NCI-H1417 (cell line): Measurements from ENCODE around the gene MAMDC4.

Experiments used
- DNase-seq, 3 experiments: peaks; one replicate each; lab custom pipeline; 2025; lab: John Stamatoyannopoulos, UW

MAMDC4 gene

DNA sequence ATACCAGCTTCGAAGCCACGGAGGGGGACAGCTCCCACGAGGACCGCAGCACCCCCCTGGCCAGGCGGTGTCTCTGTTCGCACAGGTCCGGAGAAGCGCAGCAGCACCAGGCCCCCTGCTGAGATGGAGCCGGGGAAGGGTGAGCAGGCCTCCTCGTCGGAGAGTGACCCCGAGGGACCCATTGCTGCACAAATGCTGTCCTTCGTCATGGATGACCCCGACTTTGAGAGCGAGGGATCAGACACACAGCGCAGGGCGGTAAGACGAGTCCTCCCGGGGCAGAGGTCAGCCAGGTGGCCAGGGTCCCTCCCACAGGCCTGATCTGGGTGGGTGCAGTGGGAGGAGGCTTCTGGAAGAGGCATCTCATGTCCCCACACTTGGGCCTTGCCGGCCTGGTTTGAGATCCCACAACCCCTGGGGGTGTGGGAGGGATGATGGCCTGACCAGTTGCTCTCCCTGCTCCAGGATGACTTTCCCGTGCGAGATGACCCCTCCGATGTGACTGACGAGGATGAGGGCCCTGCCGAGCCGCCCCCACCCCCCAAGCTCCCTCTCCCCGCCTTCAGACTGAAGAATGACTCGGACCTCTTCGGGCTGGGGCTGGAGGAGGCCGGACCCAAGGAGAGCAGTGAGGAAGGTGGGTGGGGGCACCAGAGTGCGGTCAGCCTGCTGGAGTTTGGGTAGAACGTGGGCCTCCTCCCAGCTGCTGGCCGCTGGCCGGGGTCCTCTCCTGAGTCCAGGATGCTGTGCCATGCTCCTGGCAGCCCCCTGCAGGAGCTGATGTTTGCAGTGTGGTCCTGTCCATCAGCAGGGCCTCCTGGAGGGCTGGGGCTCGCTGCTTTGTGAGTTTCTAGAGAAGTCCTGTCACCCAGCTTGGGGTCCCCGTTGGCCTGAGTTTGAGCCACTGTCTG lies 12.7 kb upstream of the MAMDC4 start:
- DNase-seq = peak in 1 of 3 experiments; percentile 62

GRCh38 chr9:136840140-136840876 lies 11.8 kb upstream of the MAMDC4 start:
- peak; percentile 4 to 84 (median 82) for DNase-seq

DNA sequence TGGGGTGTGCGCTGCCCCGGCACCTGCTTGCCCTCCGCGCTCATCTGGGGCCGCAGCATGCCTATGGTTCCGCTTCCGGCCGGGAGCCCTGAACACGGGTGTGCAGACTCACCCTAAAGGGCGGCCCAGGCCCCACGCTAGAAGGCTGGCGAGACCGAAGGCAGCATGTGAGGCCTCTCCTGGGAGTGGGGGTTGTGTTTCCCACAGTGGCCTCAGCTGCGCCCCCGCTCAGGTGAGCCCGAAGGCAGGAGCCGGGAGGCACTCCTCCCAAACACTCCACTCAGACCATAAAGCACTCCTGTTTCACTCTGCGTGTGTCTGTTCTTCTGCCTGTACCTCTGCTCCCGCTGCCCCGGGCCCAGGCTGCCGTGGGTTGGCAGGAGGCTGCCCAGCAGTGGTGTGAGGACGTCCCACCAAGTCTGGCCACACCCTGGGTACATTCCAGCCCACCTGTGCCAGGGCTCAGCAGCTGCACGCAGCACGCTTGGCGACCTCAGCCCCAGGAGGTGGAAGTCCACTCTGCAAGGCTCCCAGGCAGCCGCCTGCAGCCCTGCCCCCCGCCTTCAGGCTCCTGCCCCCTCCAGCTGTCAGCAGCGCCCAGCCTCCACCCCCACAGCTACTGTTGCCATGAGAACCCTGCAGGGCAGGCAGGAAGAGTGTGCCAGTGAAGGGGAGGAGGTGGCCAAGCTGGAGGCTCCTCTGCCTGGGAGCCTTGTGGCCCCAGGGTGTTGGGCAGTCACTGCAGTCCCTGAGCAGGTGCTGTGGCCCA lies 11.1 kb upstream of the MAMDC4 start:
- DNase-seq = peak; percentile 47 to 97 (median 96)

GRCh38 chr9:136841646-136842379 lies 10.3 kb upstream of the MAMDC4 start:
- DNase-seq = peak in 2 of 3 experiments; percentile 85 to 87

- peak; percentile 48 to 89 (median 80) for DNase-seq
These were observed 9.7 kb upstream of the MAMDC4 start, which contains the start of gene AJM1 for GRCh38 chr9:136842380-136842948. Gene AJM1, plus strand, starts transcription at chr9:136842478. Its CDS starts 1,937 bp downstream, at chr9:136844415.

- peak in 2 of 3 experiments; percentile 42 to 46 for DNase-seq
These were observed 8.9 kb upstream of the MAMDC4 start for GRCh38 chr9:136843159-136843800.

DNA sequence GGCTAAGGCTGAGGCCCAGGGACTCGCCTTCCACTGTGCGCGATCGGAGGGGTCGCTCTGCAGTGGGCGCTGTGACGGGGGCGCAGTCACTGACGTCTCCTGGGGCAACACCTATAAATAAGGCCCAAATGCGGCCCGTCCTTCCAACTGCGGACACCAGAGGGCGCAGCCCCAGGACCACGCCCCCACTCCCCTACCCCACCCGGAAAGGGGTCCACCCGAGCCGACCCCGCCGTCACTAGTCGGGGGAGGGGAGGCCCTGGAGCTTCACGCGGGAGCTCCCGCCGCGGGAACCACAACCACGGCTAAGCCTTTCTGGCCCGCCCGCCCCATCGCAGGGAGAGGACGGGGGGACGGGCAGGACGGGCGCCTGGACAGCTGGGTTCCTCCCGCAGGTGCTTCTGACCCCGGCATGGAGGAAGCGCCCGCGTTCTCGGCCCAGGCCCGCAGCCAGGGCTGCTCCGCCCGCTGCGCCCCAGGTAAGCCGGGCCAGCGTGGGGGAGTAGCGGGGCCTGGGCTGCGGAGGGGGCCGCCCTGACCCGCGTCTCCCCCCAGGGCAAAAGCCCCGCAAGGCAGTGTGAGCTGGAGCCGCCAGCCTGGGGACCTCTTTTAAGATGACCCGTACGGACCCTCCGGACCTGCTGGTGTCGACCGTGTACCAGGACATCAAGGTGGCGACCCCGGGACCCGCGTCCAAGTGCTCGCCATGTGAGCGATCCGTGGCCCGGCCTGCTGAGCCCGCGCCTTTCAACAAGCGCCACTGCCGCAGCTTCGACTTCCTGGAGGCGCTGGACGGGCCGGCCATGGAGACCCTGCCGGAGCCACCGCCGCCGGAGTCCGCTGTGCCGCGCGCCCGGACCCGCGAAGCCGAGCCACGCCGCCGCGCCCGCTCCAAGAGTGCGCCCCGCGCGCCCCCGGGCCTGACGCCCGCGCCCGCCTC lies 8.1 kb upstream of the MAMDC4 start:
- DNase-seq = peak in 2 of 3 experiments; percentile 27 to 34

DNA sequence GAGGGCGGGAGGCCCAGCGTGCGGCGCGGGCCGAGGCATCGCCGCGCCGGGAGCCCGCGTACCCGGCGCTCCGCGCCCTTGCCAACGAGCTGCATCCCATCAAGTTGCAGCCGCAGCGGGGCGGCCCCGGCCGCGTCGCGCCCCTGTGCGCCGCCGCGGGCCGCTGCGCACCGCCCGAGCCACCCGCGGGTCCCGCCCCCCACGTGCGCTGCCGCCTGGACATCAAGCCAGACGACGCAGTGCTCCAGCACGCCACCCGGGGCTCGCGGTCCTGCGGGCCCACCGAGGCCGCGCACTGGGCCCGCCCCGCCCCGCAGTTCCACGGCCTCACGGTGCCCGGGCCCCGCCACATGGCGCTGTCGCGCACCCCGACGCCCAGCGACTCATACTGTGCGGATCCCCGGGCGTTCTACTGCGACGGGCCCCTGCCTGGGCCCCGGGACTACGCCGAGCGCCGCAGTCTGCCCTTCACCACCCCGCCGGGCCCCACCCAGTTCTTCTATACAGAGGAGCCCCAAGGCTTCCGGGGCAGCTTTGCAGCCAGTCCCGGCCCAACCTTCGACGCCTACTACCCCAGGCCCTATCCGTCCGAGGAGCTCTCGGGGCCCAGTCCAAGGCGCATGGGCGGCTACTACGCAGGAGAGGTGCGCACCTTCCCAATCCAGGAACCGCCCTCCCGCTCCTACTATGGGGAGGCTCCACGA lies 7.2 kb upstream of the MAMDC4 start:
- DNase-seq = no peak

DNA sequence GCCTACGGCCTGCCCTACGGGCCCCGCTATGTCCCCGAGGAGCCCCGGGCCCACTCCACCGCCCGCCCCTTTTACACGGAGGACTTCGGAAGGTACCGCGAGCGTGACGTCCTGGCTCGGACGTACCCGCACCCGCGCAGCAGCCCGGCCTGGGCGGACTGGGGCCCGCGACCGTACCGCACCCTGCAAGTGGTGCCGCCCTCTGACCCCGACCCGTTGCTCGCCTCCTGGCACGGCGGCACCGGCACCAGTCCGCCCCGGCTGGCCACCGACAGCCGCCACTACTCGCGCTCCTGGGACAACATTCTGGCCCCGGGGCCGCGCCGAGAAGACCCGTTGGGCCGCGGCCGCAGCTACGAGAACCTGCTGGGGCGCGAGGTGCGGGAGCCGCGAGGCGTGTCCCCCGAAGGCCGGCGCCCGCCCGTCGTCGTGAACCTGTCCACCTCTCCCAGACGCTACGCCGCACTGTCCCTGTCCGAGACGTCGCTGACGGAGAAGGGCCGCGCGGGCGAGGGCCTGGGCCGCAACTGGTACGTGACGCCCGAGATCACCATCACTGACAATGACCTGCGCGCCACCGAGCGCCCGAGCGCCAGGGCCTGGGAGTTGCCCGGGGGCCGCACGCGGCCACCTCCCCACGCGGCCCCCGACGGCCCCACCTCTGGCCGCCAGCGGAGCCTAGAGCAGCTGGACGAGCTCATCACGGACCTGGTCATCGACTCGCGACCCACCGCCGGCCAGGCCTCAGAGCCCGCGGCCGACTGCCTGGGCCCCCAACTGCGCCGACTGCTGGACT lies 6.5 kb upstream of the MAMDC4 start:
- no peak for DNase-seq

DNA sequence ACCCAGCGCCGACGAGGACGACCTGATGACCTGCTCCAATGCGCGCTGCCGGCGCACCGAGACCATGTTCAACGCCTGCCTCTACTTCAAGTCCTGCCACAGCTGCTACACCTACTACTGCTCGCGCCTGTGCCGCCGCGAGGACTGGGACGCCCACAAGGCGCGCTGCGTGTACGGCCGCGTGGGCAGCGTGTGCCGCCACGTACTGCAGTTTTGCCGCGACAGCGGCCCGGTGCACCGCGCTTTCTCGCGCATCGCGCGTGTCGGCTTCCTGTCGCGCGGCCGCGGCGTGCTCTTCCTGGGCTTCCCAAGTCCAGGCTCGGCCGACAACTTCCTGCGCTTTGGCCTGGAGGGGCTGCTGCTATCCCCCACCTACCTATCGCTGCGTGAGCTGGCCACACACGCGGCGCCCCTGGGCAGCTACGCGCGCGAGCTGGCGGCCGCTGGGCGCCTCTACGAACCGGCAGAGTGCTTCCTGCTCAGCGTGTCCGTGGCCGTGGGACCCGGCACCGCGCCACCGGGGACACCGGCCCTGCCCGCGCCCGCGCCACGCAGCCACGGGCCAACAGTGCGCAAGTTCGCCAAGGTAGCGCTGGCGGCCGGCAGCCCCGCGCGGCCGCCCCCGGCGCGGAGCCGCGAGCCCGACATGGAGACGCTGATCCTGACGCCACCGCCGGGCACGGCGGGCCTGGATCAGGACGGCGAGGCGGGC lies 5.6 kb upstream of the MAMDC4 start:
- DNase-seq = no peak

DNA sequence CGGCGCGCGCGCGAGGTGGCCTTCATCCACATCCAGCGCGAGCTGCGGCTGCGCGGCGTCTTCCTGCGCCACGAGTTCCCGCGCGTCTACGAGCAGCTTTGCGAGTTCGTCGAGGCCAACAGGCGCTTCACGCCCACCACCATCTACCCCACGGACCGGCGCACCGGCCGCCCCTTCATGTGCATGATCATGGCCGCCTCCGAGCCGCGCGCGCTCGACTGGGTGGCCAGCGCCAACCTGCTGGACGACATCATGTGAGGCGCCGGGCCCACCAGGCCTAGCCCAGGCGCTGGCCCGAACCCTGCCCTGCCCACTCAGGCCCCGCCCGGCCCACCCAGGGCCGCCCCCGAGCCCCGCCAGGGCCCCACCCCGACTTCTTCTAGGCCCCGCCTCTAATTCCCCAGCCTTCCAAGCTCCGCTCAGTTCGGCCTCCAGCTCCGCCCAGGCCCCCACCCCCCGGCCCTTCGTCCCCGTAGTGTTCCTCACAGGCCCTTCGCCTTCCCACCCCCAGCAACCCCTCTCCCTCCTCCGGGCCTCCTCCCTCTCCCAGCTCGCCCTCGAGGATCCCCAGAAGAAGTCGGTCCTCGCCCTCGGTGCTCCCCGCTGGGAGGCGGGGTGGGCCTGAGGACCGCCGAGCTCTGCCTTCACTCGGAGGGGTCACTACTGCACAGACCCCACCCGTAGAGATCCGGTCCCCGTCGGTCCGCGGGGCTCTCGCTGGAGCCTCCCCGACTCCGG lies 4.9 kb upstream of the MAMDC4 start:
- no peak for DNase-seq

GRCh38 chr9:136847826-136848392 lies 4.2 kb upstream of the MAMDC4 start:
- DNase-seq = peak; percentile 61 to 84 (median 82)

GRCh38 chr9:136848393-136849037 lies 3.6 kb upstream of the MAMDC4 start:
- DNase-seq = peak; percentile 41 to 79 (median 73)

GRCh38 chr9:136849038-136849959 lies 2.8 kb upstream of the MAMDC4 start, which contains the start of gene PHPT1:
Gene PHPT1, plus strand, starts transcription at chr9:136849409. Its CDS starts 22 bp downstream, at chr9:136849431.
- DNase-seq = peak; percentile 96 to 100 (median 100)
